OCI-LY3 (cell line): ENCODE results near the gene CCDC167.

ENCODE experiments used
- H2AFZ ChIP-seq: fragments of 200-600, 300-600 bp; shearing (Covaris generic); 2 replicates; pipeline ENCODE4 v1.6.0; 2014; ENCODE audit warnings: antibody characterized with exemption, low read depth, low read length
- H3K27ac ChIP-seq: fragments of 200-600, 300-600 bp; sonication (generic); 2 replicates; pipeline ENCODE4 v1.5.1; 2014; ENCODE audit warnings: mild to moderate bottlenecking, low read length, moderate library complexity, mixed read lengths
- H3K27me3 ChIP-seq: fragments of 200-600, 300-600 bp; sonication (generic); 2 replicates; pipeline ENCODE4 v1.6.1; 2014; ENCODE audit warnings: low read depth, low read length, mixed read lengths
- H3K36me3 ChIP-seq: fragments of 200-600, 300-600 bp; sonication (generic); replicated peaks from 2 replicates; pipeline ENCODE3; 2014; ENCODE audit warnings: low read depth, low read length, mixed read lengths
- H3K4me1 ChIP-seq: fragments of 300-600, 200-600 bp; sonication (generic); 2 replicates; pipeline ENCODE4 v1.6.1; 2014; ENCODE audit warnings: low read length, mixed read lengths
- H3K4me2 ChIP-seq: fragments of 200-600, 300-600 bp; sonication (generic); 2 replicates; pipeline ENCODE4 v1.6.1; 2014; ENCODE audit warnings: low read length, mixed read lengths
- H3K4me3 ChIP-seq: fragments of 300-600, 200-600 bp; sonication (generic); 2 replicates; pipeline ENCODE4 v1.5.1; 2014; ENCODE audit warnings: antibody characterized with exemption, mild to moderate bottlenecking, low read length, moderate library complexity
- H3K79me2 ChIP-seq: fragments of 300-600, 200-600 bp; shearing (Covaris generic); 2 replicates; pipeline ENCODE4 v1.6.1; 2014; ENCODE audit warnings: mild to moderate bottlenecking, low read length, mixed read lengths
- H3K9ac ChIP-seq: fragments of 300-600, 200-600 bp; shearing (Covaris generic); 2 replicates; pipeline ENCODE4 v1.6.0; 2014; ENCODE audit warnings: mild to moderate bottlenecking, low read length, moderate library complexity
- H3K9me3 ChIP-seq: fragments of 200-600, 300-600 bp; shearing (Covaris generic); 2 replicates; pipeline ENCODE4 v1.6.1; 2014; ENCODE audit warnings: low read length, mixed read lengths; ENCODE audit not compliant: insufficient read depth
- H4K20me1 ChIP-seq: fragments of 200-600, 300-600 bp; sonication (generic); 2 replicates; pipeline ENCODE4 v1.6.1; 2016; ENCODE audit warnings: low read length, mixed read lengths; ENCODE audit not compliant: insufficient read depth
- CTCF ChIP-seq: fragments of 200-600, 300-600 bp; sonication (generic); IDR thresholded peaks from 2 replicates; pipeline ENCODE4 v1.5.1; 2014; ENCODE audit warnings: antibody characterized with exemption, low read length, low read depth
- EZH2phosphoT487 ChIP-seq: fragments of 200-600 bp; shearing (Covaris generic); IDR thresholded peaks from 2 replicates; pipeline ENCODE4 v1.6.1; 2018; ENCODE audit warnings: antibody characterized with exemption, mixed run types, low read depth

Gene CCDC167

DNA sequence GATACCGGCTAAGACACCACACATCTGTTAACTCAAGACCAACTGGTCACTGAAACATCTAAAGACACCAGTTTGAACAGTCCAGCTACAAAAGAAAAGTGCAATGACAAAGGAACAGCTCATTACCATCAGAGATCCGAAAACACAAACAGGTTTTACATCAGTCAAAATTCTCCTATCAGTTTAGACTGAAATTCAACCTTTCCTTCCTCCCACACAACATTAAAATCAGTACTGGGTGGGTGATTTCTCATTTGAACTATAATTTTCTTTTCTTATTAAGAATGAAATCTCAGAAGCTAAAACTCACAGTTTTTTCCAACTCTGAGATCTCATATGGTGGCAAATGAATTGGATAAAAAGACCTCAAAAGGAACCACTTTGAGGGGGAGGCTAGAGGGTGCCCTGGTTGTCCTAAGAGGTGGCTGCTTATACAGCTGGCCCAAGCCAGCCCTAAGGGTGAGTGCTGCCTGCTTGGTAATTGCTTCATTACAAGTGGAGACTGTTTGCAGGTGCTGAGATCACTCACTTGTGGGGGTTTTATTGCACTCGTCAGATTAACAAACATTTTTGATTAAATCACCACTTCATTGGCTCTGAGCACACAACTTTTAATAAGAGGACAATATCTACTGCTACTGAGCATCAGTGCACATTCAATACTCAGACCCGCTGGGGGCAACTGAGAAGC, 4.3 kb downstream of the CCDC167 start:
- Histone ChIP-seq H3K79me2 (peaks cover 51% of the 10 kb centered on the region), H3K4me3 (no peak overlapping the region), H3K27ac (no peak overlapping the region), H2AFZ (no peak overlapping the region), H3K36me3 (peaks cover 3% of the 10 kb centered on the region), H4K20me1 (peaks cover 15% of the 10 kb centered on the region; the same call in 1 of the 2 replicates), H3K9me3 (no peaks in the 10 kb centered on the region), H3K9ac (no peak overlapping the region), H3K4me2 (no peak overlapping the region), H3K4me1 (peaks cover 9% of the 10 kb centered on the region), H3K27me3 (no peaks in the 10 kb centered on the region)
- TF ChIP-seq CTCF (no peak), EZH2phosphoT487 (no peak)

DNA sequence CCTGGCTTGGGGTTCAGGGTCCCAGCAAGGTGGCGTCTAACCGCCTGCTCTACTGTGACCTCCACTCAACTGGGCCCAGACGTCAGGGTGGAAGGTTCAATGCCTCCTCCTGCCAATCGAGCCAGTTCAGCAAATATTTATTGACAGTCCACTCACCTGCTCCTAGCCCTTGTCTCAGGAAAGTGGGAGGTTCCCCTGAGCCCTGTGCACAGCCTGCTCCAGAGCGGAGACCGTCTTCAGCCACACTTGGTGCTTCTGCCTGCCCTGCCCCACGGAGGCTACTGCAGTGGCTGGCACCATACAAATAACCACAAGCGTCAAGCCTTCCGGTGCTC, 6.1 kb downstream of the CCDC167 start:
- Histone ChIP-seq H3K27me3 (no peaks in the 10 kb centered on the region), H3K4me1 (peaks cover under 1% of the 10 kb centered on the region), H3K9me3 (no peaks in the 10 kb centered on the region), H3K79me2 (peaks cover 44% of the 10 kb centered on the region), H2AFZ (no peak overlapping the region), H3K4me3 (no peak overlapping the region), H4K20me1 (peaks cover 18% of the 10 kb centered on the region; the same call in 1 of the 2 replicates), H3K9ac (no peak overlapping the region), H3K36me3 (peaks cover 3% of the 10 kb centered on the region), H3K27ac (no peak overlapping the region), H3K4me2 (no peak overlapping the region)
- TF ChIP-seq EZH2phosphoT487 (no peak), CTCF (no peak)

GRCh38 chr6:37492991-37493660, 6.6 kb downstream of the CCDC167 start:
- H4K20me1 ChIP-seq: peaks cover 22% of the 10 kb centered on the region; the same call in 1 of the 2 replicates
- no peaks in the 10 kb centered on the region for H3K9me3 ChIP-seq
- no peaks in the 10 kb centered on the region for H3K4me1 ChIP-seq
- no peak overlapping the region for H2AFZ ChIP-seq
- TF ChIP-seq CTCF: no peak
- TF ChIP-seq EZH2phosphoT487: no peak
- peaks cover 39% of the 10 kb centered on the region for H3K79me2 ChIP-seq
- H3K4me2 ChIP-seq: no peak overlapping the region
- no peaks in the 10 kb centered on the region for H3K27me3 ChIP-seq
- no peak overlapping the region for H3K9ac ChIP-seq
- peaks cover 3% of the 10 kb centered on the region for H3K36me3 ChIP-seq
- H3K4me3 ChIP-seq: no peak overlapping the region
- no peak overlapping the region for H3K27ac ChIP-seq

DNA sequence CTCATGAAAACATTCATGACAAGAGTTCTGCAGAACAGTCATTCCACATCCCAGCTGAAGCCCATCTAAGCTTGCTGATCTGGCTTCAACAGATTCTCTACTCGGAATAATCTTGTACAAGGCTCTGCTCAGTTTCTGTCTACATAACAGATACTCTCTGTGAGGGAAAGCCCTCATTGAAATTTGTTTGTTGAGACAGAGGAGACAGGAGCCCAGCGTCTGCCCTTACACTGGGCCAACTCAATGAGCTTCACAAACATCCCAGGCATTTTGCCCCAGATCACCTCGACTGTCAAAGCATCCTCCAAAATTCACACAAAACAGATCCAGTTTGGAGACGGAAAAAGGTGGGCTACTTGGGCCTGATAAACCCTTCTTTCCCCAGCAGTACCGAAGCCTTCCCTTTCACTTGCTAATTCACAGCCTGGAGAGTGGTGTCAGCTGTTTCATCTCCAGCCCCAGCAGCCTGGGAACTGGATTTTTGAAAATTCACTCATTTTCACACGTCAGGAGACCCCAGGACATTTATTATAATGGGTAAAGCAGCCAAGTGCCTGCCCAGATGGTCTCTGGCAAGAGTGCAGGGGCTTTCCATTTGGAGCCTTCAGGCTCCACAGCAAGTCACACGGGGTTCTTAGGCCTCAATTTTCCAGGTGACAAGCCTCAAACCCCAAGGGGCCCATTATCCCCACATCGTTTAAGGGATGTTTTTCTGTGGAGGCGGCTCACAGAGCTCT, 7.3 kb downstream of the CCDC167 start:
- Histone ChIP-seq H3K4me1 (no peaks in the 10 kb centered on the region), H3K9me3 (no peaks in the 10 kb centered on the region), H3K4me3 (no peak overlapping the region), H3K79me2 (peaks cover 35% of the 10 kb centered on the region), H3K9ac (no peak overlapping the region), H3K36me3 (peaks cover 3% of the 10 kb centered on the region), H4K20me1 (peaks cover 26% of the 10 kb centered on the region; the same call in 1 of the 2 replicates), H3K27ac (no peak overlapping the region), H3K27me3 (no peaks in the 10 kb centered on the region), H3K4me2 (no peak overlapping the region), H2AFZ (no peak overlapping the region)
- no peak for TF ChIP-seq EZH2phosphoT487
- no peak for TF ChIP-seq CTCF
